GM21515 (cell line): Measurements from ENCODE around the gene TULP1.
"Not testable (repeated sequence)": the region's sequence is repeated elsewhere in the genome, so short reads cannot be mapped to it uniquely, and the experiment has no call there.

Experiments
- ATAC-seq: cut with Tn5 transposase; IDR thresholded peaks from one replicate; pipeline ENCODE4 v1.9.1; 2021; ENCODE audit not compliant: unreplicated experiment

Gene TULP1

DNA sequence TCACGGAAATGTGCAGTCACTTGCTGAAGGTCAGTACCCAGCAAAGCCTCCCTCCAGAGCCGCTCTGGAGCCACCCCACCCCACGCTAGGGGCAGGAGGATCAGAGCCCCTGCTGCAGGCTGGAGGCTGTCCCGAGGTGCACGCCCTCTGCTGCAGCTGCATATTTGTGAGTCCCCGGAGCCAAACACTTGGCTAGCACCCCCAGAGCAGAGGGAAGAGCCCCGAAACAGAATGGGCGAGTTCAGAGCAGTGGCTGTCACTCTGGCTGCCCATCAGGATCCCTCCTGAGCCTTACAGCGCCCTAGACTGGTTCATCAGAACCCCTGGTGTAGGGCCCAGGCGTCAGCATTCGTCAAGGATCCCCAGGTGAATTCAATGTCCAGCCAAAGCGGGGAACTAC is 9.5 kb upstream of the TULP1 start:
- no peak for ATAC-seq

DNA sequence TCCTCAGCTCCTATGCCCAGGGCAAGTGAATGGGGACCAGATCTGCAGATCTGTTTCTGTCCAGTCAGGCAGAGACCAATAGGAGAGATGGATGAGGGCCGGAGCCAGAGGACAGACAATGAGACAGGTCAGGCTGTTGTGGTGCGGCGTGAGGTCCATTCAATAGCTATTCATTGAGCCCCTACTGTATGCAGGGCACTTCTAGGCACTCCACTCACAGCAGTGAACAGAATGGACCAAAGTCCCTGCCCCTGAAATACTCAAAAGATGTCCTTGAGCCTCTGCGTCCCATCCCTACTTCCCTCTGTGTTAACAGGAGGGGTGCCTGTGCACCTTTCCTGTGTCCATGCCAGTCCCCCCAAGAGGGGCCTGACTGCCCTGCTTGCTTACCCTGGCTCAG is 8.5 kb upstream of the TULP1 start:
- ATAC-seq: no peak

DNA sequence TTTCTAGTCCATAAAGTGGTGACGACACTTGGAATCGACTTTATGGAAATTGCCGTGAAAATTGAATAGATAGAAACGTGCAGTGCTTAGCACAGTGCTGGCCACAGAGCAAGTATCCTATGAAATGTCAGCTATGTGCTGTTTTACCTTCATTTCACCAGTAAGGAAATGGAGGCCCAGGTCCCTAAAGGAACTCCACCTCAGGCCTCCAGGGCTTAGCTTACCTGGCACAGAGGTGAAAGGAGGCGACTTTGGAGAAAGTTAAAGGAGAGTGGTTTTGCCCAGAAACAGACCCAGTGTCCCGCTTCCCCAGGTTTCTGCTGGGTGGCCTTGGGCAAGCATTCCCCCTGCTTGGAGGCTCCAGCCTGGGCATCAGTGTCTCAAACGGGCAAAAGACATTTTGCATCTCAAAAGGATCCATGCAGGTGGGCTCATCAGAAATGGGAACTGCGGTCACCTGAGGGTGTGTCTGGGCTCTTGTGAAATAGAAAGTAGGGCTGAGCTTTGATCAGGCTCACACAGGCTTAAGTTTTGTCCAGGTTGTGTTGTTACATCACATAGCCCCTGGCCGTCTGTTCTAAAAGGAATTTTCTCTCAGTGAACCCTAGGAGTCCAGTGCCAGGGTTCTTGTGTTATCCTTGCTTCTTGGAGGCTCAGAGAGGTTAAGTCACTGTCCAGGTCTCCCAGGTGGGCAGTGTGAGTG is 6.8 kb upstream of the TULP1 start:
- no peak for ATAC-seq

DNA sequence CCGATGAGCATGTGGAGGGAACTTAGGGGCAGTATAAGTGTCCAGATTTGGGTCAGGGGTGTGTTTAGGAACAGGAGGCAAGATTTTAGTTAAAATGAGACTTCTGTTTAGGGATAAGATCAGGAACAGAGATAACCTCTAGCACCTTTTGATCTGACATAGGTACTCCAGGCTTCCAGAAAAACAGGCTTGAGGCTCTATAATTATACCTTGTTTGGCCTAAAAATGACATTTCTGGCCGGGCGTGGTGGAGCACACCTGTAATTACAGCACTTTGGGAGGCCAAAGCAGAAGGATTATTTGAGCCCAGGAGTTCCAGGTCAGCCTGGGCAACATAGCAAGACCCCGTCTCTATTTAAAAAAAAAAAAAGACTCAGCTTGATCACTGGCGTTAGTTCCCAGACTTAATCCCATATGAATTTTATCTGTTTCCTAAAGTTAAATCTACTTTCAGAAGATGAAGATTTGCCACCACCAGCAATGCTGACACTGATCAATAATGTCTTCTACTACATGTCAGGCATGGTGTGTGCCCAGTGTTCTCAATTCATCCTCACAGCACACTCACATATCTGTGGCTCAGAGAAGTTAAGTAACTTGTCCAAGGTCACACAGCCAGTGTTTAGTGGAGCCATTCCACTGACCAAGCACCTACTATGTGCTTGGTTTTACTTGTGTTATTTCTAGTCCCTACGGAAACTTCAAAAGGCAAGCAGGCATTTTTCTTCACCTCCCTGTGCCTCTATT is 6.0 kb upstream of the TULP1 start:
- ATAC-seq: no peak

DNA sequence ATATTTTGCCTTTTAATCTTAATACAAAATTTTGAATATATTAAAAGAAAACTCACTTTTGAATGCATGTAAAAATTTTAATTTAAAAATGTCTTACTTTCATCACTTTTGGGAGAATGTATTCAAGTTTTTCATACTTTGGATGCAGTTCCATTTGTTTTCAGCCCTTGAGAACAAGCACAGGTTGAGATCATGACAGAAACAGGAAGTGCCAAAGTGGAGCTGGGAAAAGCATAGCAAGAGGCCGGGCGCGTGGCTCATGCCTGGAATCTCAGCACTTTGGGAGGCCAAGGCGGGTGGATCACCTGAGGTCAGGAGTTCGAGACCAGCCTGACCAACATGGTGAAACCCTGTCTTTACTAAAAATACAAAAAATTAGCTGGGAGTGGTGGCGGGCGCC is 5.3 kb upstream of the TULP1 start:
- ATAC-seq: not testable (repeated sequence)

DNA sequence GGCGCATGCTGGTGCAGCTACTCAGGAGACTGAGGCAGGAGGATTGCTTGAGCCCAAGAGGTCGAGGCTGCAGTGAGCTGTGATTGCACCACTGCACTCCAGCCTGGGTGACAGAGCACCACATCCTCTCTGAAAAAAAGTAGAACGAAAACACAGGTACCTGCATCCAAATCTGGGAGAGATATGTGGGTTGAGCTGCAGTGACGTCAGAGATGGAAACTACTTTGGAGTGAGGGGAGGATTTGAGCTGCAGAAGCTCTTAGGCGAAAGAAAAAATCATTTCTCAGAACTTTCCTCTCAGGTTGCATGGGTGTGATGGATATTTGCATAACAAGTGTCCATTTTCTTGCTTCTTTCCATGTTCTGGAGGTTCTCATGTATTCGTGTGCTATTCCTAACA is 4.0 kb upstream of the TULP1 start:
- ATAC-seq: no peak

DNA sequence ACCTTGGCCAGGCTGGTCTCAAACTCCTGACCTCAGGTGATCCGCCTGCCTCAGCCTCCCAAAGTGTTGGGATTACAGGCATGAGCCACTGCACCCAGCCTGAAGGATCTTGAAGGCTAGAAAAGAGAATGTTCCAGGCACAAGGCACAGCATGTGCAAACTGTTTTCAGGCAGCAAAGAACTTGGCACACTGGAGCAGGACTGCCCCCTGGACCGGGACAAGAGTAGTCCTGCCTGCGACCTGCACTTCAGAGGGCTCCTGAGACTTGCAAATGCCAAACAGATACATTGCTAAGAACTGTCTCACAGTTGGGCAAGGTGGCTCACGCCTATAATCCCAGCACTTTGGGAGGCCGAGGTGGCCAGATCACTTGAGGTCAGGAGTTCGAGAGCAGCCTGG is 3.2 kb upstream of the TULP1 start:
- not testable (repeated sequence) for ATAC-seq

DNA sequence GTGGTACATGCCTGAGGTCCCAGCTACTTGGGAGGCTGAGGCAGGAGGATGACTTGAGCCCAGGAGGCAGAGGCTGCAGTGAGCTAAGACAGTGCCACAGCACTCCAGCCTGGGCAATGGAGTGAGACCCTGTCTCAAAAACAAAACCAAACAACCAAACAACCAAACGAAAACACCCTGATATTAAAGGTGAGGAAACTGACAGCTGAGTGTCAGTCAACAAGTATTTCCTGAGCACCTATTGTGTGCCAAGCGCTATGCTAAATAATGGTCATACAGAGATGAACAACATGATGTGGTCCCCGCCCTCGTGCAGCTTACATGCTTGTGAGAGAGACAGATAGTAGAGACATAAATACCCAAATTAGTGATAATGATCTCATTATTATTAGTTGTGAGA is 1.9 kb upstream of the TULP1 start:
- no peak for ATAC-seq

DNA sequence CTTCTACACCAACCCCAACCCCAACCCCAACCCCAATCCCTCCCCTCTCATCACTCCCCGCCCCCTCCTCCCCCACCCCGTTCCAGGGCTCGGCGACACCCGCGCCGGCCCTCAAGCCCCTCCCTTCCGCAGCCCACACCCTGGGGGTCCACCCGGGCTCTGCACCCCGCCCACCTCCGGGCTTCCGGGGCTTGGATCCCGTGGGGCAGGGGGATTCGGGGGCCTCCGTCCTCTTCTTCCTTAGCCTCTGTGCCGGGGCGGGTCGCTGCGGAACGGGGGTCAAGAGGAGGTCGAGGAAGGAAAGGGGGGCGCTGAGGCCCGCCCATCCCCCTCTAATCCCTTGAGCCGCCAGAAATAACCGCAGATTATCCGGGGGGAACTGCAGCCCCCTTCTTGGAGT is 690 bp downstream of the TULP1 start:
- no peak for ATAC-seq

DNA sequence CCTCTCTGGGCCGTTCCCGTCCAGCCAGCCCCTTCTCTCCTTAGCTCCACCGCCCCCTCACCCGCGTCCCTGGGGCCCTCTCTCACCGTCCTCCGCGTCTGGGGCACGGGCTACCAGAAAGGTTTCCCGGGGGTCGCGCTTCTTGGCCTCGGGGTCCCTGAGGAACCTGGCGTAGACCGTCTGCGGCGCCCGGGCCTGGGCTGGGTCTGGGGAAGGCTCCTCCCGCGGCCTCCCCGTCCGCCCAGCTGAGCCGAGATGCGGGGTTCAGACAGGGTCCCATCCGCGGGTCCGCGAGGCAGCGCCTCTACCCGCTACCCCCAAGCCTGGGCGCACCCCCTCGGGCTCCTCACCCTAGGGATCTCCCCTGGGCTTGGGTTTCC is 1.1 kb downstream of the TULP1 start:
- ATAC-seq: no peak

DNA sequence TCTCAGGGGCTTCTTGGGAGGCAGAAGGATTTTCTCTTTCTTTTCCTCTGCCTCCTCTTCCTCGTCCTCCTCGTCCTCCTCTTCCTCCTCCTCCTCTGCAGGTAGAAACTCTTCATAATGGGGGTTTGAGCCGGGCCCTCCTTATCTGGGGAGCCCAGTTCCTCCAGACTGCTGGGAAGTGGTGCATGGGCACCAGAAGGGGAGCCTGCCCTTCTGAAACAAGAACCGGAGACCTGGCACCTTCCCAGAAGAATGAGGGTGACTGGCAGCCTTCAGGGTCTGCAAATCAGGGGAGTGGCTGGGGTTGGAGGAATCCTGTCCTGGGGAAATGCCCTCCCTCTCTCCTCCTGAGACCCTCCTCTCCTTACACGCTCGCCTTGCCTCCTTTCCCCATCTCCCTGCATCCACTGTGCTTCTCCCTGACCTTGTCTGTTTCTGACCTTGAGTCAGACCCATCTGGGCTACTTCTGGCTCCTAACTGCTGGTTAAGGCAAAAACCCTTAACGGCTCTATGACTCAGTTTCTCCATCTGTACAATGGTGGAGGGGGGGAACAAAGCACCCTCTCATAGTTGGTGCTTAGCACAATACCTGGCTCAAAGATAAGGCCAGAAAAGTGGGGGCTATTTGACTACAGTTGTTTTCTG is 1.7 kb downstream of the TULP1 start:
- no peak for ATAC-seq

DNA sequence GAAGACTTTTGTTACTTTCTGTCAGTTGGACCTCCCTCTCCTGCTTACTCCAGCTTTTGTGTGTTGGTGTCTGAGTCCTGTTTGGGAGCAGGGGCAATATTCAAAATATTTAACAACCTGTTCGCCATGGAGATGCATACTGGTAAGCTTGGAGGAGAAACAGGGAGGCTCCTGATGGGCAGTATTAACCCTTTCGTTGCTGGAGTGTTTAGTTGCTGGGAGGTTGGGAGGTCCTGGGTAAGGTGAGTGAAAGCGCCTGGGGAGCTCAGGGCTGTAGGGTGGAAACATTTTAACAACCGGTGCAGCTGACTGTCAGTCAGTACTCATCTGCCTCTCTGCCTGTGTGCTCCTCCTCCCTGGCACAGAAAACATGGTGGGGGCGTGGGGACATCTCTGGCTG is 4.2 kb downstream of the TULP1 start:
- ATAC-seq: no peak

DNA sequence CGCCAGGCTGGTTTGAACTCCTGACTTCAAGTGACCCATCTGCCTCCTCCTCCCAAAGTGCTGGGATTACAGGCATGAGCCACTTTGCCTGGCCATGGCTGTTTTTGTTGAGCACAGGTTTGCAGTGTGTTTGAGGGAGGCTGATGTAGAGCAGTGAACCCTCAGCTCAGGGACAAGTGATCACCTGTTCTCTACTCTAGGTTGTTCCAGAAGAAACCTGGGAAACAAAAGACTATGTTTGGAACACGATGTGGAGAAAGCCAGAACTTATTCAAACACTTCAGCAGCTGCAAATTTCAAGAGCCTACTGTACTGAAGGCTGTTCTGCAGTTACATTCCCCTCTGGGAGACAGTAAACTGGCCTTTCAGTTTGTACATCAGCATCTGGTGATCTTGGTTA is 4.7 kb downstream of the TULP1 start:
- no peak for ATAC-seq

DNA sequence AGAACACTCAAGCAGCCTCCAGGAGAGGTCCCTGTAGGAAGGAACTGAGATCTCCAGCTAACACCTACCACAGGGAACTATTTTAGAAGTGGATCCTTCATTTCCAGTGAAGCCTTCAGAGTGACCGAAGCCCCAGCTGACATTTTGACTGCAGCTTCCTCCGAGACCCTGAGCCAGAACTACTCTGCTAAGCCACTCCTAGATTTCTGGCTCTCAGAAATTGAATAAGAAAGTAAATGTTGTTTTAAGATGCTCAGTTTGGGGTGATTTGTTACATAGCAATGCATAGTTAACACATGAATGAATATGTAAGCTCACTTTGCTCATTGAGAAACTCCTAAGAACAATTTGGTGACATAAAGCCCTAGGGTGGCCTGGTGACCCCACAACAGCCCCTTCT is 5.5 kb downstream of the TULP1 start:
- ATAC-seq: no peak

DNA sequence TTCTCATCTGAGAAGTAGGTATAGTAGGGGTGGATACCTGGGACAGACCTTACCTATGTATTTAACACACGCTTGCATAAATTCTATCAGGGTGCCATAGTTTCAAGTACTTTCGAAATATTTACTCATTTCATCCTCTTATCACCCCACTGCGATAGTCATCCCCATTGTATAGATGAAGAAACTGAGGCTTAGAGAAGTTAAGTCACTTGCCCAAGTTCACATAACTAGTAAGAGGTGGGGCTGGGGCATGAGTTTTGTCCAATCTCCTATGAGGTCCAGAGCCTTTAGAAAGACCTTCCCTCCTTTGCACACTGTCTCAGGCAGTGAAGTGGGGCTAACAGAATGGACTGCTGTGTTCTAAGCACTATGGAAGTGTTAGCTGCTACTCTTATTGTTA is 6.2 kb downstream of the TULP1 start:
- ATAC-seq: no peak

DNA sequence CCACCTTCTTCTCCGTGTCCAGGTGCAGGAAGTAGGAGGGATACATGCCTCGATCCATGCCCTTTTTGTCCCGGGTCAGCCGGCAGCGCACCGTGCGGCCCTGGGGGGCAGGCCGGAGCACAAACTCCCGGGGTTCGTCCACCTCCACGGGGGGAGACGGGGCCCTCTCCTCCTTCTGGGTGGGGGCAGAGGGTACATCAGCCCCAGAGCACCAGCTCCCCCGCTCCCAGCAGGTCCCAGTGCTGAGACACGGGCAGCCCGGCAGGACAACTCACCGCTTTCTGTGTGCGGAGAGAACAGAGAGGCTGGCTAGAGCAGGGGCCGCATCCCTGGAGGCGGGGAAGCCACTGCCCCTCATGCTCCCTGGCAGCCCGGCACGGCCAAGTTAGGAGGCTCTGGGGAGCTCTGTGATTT is 6.7 kb downstream of the TULP1 start:
- ATAC-seq: no peak

DNA sequence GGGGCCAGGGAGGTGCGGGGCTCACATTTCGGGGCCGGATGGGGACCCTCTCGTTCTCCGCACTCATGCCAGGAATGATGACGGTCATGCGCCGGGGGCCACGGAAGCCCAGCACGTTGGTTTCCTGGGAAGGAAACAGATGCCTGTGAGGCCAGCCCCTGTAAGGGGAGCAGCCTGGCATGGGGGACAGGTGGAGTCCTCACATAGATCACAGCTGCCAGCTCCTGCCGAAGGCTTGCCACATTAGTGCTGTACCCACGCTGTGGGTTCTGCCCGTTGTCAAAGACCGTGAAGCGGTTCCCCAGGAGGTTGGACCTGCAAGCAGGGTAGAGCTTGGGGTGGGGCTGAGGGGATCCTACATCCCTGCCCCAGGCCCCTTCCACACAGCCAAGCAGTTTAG is 9.2 kb downstream of the TULP1 start:
- no peak for ATAC-seq

DNA sequence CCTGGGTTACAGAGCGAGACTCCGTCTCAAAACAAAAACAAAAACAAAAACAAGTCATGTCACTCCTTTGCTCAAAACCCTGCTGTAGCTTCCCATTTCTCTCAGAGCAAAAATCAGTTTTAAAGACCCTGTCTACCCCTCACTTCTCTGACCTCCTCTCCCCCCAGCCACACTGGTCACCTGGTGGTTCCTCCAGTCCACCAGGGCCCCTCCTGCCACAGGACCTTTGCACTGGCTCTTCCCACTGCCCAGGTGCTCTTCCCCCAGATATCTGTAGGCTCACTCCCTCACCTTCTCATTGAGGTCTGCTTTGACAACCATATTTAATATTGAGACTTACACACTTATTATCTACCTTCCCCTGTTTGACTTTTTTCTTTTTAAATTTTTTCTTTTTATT is 10.9 kb downstream of the TULP1 start:
- ATAC-seq: no peak

DNA sequence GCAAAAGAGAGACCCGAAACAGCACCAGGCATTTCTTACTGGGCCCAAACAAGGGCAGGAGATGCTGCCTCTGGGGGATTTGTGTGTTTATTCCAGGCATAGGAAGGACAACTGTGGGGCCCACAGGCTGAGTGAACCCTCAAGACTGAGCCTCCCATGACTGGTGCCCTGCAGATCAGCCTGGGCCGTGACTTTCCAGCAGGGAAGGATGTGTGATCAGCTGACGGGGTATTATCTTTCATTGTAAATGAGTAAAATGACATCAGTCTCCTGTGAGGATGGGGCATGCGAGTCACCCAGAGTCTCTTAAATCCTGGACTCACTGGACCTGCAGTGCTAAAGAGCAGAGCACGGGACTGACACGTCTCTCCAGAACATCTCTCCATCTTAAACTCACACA is 11.9 kb downstream of the TULP1 start:
- ATAC-seq: no peak

DNA sequence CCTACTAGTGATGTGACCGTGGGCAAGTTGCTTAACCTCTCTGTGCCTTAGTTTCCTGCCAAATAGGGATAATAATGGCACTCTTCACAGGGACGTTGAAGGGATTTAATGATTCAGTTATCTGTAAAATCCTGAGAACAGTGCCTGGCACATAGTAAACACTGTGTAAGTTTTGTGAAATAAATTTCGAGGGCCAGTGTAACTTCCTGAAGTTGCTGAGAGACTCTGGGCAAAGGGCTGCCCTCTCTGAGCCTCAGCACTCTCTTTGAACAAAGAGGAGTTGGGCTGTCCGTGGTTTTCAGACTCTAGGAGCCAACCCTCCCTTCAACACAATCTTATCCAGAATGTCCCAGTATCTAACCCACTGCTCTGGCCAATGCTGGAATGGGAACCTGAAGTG is 13.3 kb downstream of the TULP1 start:
- no peak for ATAC-seq

DNA sequence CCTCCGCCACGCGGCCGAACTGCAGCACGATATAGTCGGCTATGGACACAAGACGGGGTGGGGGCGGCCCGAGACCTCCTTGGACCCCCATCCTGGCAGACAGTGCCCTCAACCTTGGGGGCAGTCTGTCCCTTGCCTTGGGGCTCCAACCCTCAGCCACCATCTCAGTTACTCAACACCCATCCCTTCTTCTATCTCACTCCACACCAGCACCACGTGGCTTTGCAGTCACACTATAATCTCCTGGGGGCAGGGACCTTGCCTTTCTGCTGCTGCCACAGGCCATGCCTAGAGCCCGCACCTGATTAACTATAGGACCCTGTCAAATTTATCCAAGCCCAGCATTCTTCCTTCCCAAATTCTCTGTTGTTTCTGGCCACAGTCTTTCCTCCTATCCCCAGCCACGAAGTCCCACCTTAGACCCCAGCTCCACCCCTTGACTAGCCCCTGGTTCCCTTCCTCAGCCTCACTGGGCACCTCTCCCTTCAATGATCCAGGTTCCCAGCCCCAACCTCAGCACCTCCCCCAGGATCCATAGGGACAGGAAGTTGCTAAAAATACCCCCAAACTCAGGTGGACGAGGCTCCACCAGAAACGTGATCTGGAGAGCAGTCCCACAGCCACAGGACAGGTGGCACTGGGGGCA is 14.2 kb downstream of the TULP1 start:
- ATAC-seq: no peak
